ENCODE data around the gene FRAS1.

- no peak for TF ChIP-seq CTCF (IDR thresholded peaks at IDR 0.05)
- no peak for TF ChIP-seq POLR2A (IDR thresholded peaks at IDR 0.05)
These were observed 256.6 kb downstream of the FRAS1 start for GRCh38 chr4:78313754-78314120.

Data from heart left ventricle (tissue), 13 donors.